Esophagus squamous epithelium (tissue), 4 donors: ENCODE measurements around the gene MGAT5.
"Not testable (repeated sequence)": the region's sequence is repeated elsewhere in the genome, so short reads cannot be mapped to it uniquely, and the experiment has no call there.

ENCODE experiments used
- POLR2A ChIP-seq, 4 donors: fragments of 450-650 bp; IDR thresholded peaks; one replicate each; pipeline ENCODE4 v1.6.1; 2017; ENCODE audit warnings: antibody characterized with exemption in 4 of 4, mild to moderate bottlenecking in 4 of 4, moderate library complexity in 3 of 4
- TF ChIP-seq, protein P1 (sequence below), 6 experiments: fragments of 450-650 bp in 4 of 6; fragments of 200-600 bp in 2 of 6; sonication (generic) in 2 of 6; IDR thresholded peaks; one replicate each; pipeline ENCODE4 v1.5.1; 2016 to 2019; ENCODE audit warnings: antibody characterized with exemption in 6 of 6, mild to moderate bottlenecking in 4 of 6, moderate library complexity in 4 of 6

DNA sequence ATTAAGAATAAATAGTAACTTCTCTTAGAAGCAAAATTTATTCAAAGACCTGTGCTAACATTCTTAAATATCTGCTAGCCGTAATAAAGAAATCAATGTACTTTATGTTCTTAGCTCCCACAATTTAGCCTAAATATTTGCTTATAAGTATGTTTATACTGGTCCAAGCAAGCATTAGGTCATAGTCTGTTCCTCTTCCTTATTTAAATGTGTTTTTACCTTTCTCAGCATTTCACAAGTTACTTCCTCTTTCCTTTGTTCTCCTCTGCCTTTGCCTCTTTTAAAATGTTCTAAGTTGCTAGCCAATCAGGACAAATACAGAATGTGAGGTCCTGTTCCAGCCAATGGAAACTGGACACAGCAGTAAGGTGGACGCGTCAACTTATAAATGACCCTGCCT, 40.7 kb downstream of the MGAT5 start:
- TF ChIP-seq POLR2A (IDR thresholded peaks at IDR 0.05), result not testable (repeated sequence)
- TF ChIP-seq, protein P1, sequence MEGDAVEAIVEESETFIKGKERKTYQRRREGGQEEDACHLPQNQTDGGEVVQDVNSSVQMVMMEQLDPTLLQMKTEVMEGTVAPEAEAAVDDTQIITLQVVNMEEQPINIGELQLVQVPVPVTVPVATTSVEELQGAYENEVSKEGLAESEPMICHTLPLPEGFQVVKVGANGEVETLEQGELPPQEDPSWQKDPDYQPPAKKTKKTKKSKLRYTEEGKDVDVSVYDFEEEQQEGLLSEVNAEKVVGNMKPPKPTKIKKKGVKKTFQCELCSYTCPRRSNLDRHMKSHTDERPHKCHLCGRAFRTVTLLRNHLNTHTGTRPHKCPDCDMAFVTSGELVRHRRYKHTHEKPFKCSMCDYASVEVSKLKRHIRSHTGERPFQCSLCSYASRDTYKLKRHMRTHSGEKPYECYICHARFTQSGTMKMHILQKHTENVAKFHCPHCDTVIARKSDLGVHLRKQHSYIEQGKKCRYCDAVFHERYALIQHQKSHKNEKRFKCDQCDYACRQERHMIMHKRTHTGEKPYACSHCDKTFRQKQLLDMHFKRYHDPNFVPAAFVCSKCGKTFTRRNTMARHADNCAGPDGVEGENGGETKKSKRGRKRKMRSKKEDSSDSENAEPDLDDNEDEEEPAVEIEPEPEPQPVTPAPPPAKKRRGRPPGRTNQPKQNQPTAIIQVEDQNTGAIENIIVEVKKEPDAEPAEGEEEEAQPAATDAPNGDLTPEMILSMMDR (IDR thresholded peaks at IDR 0.05), result not testable (repeated sequence)
